Tibial artery (tissue), 4 donors: Measurements from ENCODE around the gene SRP19.

Source experiments
- DNase-seq, 2 donors: peaks; one replicate each; pipeline ENCODE4 v3.0.0-alpha.2; 2019
- H3K27ac ChIP-seq, 2 donors: fragments of 200-600 bp; sonication (generic) in 1 of 2; 1 replicate in 1 of 2; 2 replicates in 1 of 2; pipeline ENCODE4 v1.5.1; 2018 to 2019; ENCODE audit warnings: mild to moderate bottlenecking in 1 of 2
- H3K27me3 ChIP-seq, 2 donors: fragments of 200-600 bp; sonication (generic) in 1 of 2; one replicate each; pipeline versions ENCODE4 v1.5.1 to v1.6.0; 2016 to 2019
- H3K36me3 ChIP-seq, 3 donors: fragments of 200-600 bp; sonication (generic) in 2 of 3; one replicate each; pipeline ENCODE4 v1.5.1; 2016 to 2019; ENCODE audit warnings: mild to moderate bottlenecking in 2 of 3
- H3K4me1 ChIP-seq, 4 donors: fragments of 200-600 bp; sonication (generic) in 2 of 4; 1 replicate in 3 of 4; 2 replicates in 1 of 4; pipeline ENCODE4 v1.5.1; 2016 to 2019
- H3K4me3 ChIP-seq, 2 donors: fragments of 200-600 bp; sonication (generic) in 1 of 2; 1 replicate in 1 of 2; 2 replicates in 1 of 2; pipeline ENCODE4 v1.5.1; 2018 to 2019; ENCODE audit warnings: mild to moderate bottlenecking in 2 of 2
- H3K9me3 ChIP-seq, 3 donors: fragments of 200-600 bp; sonication (generic) in 1 of 3; one replicate each; pipeline ENCODE4 v1.5.1; 2016 to 2019
- intact Hi-C: fragments of 100-400 bp; cut with DNase I; formaldehyde crosslinking; loops from one replicate; pipeline ENCODE4 v1.15.0; 2023; ENCODE audit warnings: low total_unique reads
- TF ChIP-seq, protein P1 (sequence below), 2 experiments: fragments of 200-600 bp in 1 of 2; fragments of 450-650 bp in 1 of 2; IDR thresholded peaks; one replicate each; pipeline ENCODE4 v1.5.1; 2017 to 2019; ENCODE audit warnings: antibody characterized with exemption in 2 of 2, mild to moderate bottlenecking in 1 of 2, moderate library complexity in 1 of 2

SRP19 gene

DNA sequence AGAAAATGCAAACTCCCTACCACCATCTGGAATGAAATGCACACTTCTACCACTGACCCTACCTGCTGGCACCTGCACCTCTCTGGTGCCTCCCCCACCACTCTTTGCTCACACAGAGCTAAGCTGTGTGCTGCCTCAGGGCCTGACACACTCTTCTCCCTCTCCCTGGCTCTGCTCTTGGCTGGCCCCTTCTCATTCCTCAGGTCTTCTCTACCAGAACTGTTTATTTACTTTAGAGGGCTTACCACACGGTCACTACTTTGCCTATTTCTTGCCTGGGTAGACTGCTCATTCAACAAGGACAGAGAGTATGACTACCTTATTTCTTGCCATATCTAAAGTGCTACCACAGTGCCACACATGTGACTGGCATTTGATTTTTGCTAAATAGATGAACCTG lies 57.6 kb downstream of the SRP19 start:
- H3K36me3 ChIP-seq: peaks cover 4 to 22% (median 6%) of the 10 kb centered on the region in 3 donors
- TF ChIP-seq, protein P1, sequence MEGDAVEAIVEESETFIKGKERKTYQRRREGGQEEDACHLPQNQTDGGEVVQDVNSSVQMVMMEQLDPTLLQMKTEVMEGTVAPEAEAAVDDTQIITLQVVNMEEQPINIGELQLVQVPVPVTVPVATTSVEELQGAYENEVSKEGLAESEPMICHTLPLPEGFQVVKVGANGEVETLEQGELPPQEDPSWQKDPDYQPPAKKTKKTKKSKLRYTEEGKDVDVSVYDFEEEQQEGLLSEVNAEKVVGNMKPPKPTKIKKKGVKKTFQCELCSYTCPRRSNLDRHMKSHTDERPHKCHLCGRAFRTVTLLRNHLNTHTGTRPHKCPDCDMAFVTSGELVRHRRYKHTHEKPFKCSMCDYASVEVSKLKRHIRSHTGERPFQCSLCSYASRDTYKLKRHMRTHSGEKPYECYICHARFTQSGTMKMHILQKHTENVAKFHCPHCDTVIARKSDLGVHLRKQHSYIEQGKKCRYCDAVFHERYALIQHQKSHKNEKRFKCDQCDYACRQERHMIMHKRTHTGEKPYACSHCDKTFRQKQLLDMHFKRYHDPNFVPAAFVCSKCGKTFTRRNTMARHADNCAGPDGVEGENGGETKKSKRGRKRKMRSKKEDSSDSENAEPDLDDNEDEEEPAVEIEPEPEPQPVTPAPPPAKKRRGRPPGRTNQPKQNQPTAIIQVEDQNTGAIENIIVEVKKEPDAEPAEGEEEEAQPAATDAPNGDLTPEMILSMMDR (IDR thresholded peaks at IDR 0.05): no peak
- no peaks in the 10 kb centered on the region for H3K9me3 ChIP-seq
- H3K27me3 ChIP-seq: no peaks in the 10 kb centered on the region
- peaks cover 0 to 86% (median 61%) of the 10 kb centered on the region in 4 donors for H3K4me1 ChIP-seq
- no peak for DNase-seq
- intact Hi-C loops: no loop called here
- no peak overlapping the region for H3K4me3 ChIP-seq
- no peak overlapping the region for H3K27ac ChIP-seq
